ENCODE data around the gene KCNC1. TPM values are rescaled to one million over a fixed set of nuclear protein-coding genes. Genes with fewer than 3 reads are reported as not detected.

KCNC1 gene
- total and polyA plus RNA-seq, 2 of the 13 experiments (the other 11 are each of a cell fraction or from before 2014, with no cell fraction given): 0.01 to 0.04 TPM

- FAIRE-seq: no peak
- in situ Hi-C loops (cut with HindIII; ENCODE audit: extremely low pct_ligation_motif_present, low pct_unique_long_range_greater_than_20kb): no loop called here
Observed at GRCh38 chr11:17766590-17766989, 32.0 kb downstream of the KCNC1 start.

More at GRCh38 chr11:17766590-17766989, 32.0 kb downstream of the KCNC1 start:
- H3K4me2 ChIP-seq (ENCODE audit: low read depth, low read length): no peak overlapping the region
- intact Hi-C loops (cut with micrococcal nuclease; ENCODE audit: unreplicated experiment): loop anchor here (10.0 kb wide), 1 partner anchor 338 kb away; the partner anchor contains the start of gene SAAL1
- H3K27ac ChIP-seq (ENCODE audit: extremely low read length, insufficient read depth, low read length): no peak overlapping the region
- H3K36me3 ChIP-seq (replicated peaks in 1 of 2; ENCODE audit: control insufficient read depth in 1 of 2, insufficient read depth in 2 of 2, low read length in 2 of 2): no peaks in the 10 kb centered on the region
- no peaks in the 10 kb centered on the region for H4K20me1 ChIP-seq (ENCODE audit: insufficient read depth, low read length)
- H3K27me3 ChIP-seq (ENCODE audit: control insufficient read depth in 1 of 2, insufficient read depth in 2 of 2, low read length in 2 of 2): peaks cover under 1 to 5% of the 10 kb centered on the region in 2 experiments; a peak in 3 of 5 replicates
- POLR2A ChIA-PET: no interaction called here
- H3K9me3 ChIP-seq (ENCODE audit: low read length): no peaks in the 10 kb centered on the region
- no TSS peak for BruUV-seq (replicated peaks)
- H3K79me2 ChIP-seq (ENCODE audit: insufficient read depth, low read length): no peaks in the 10 kb centered on the region
- no peak for ATAC-seq
- 64% methylated on average over 4 of the region's 5 CpGs for WGBS (ENCODE audit: low lambda C conversion rate)
- DNase-seq (ENCODE audit: low spot score): no peak
- no peak overlapping the region for H2AFZ ChIP-seq (ENCODE audit: low read length)
- CTCF ChIA-PET (ENCODE audit: low intra/inter-chr PET ratio, low total read pairs): no interaction called here
- H3K4me1 ChIP-seq (ENCODE audit: insufficient read depth, low read length): peaks cover 27% of the 10 kb centered on the region
- no peak overlapping the region for H3K9ac ChIP-seq (ENCODE audit: insufficient read depth, low read depth, low read length)
- no peak overlapping the region for H3K4me3 ChIP-seq (replicated peaks in 1 of 3; ENCODE audit: insufficient read depth in 1 of 3, low read depth in 2 of 3, low read length in 3 of 3)
- TF ChIP-seq ZNF574 (CRISPR knock-in tag; IDR thresholded peaks at IDR 0.05): no peak
- TF ChIP-seq SRSF9 (IDR thresholded peaks at IDR 0.05; ENCODE audit: borderline replicate concordance, insufficient read depth, low read depth, low read length, poor library complexity, severe bottlenecking): no peak
- TF ChIP-seq ZNF329 (CRISPR knock-in tag; IDR thresholded peaks at IDR 0.05; ENCODE audit: low read depth): no peak
- no peak for TF ChIP-seq HDAC1 (CRISPR knock-in tag; IDR thresholded peaks at IDR 0.05)
- no peak for TF ChIP-seq RAD21 (CRISPR knock-in tag; IDR thresholded peaks at IDR 0.05)
- no peak for TF ChIP-seq ZFX (CRISPR knock-in tag; IDR thresholded peaks at IDR 0.05; ENCODE audit: low read depth)
- TF ChIP-seq ZNF280D (CRISPR knock-in tag; IDR thresholded peaks at IDR 0.05): no peak
- no peak for TF ChIP-seq ZNF800 (CRISPR knock-in tag; IDR thresholded peaks at IDR 0.05)
- TF ChIP-seq ZNF260 (CRISPR knock-in tag; IDR thresholded peaks at IDR 0.05; ENCODE audit: borderline replicate concordance, low read depth): no peak
- TF ChIP-seq GMEB1 (CRISPR knock-in tag; IDR thresholded peaks at IDR 0.05; ENCODE audit: borderline replicate concordance): no peak
- no peak for TF ChIP-seq RXRA (CRISPR knock-in tag; IDR thresholded peaks at IDR 0.05)
- TF ChIP-seq PHF8 (CRISPR knock-in tag; IDR thresholded peaks at IDR 0.05): no peak

Data from HepG2 (cell line).